GM12801 (cell line): ENCODE data around the gene RBFOX2.

ENCODE experiments used
- CTCF ChIP-seq: IDR thresholded peaks from one replicate; pipeline ENCODE4 v1.5.1; 2011; ENCODE audit warnings: control low read depth; ENCODE audit not compliant: insufficient read length; ENCODE audit errors: extremely low read depth

The RBFOX2 gene

GRCh38 chr22:35862697-35863096 lies 165.9 kb downstream of the RBFOX2 start:
- TF ChIP-seq CTCF = no peak

- no peak for TF ChIP-seq CTCF
Measured at GRCh38 chr22:35861451-35861850, 167.2 kb downstream of the RBFOX2 start.

GRCh38 chr22:35860837-35861236 lies 167.8 kb downstream of the RBFOX2 start:
- TF ChIP-seq CTCF = no peak

- no peak for TF ChIP-seq CTCF
Measured at GRCh38 chr22:35860087-35860733, 168.4 kb downstream of the RBFOX2 start.

GRCh38 chr22:35854334-35854733 lies 174.3 kb downstream of the RBFOX2 start:
- TF ChIP-seq CTCF = no peak

- no peak for TF ChIP-seq CTCF
Measured at GRCh38 chr22:35852076-35852475, 176.5 kb downstream of the RBFOX2 start.

- TF ChIP-seq CTCF = no peak
Measured at GRCh38 chr22:35850831-35851230, 177.8 kb downstream of the RBFOX2 start.
